Measurements from ENCODE around the gene ESAM.

Gene ESAM

GRCh38 chr11:124745270-124745834 lies 16.7 kb downstream of the ESAM start:
- no peak overlapping the region for H3K4me2 ChIP-seq (ENCODE audit: low read length, poor library complexity, severe bottlenecking)
- H2BK12ac ChIP-seq (ENCODE audit: low read length in 2 of 2), result no peak overlapping the region
- no peak overlapping the region for H2AK5ac ChIP-seq (ENCODE audit: low read length, severe bottlenecking)
- H3K9me3 ChIP-seq (ENCODE audit: control insufficient read depth, low read length), result peaks cover 2% of the 10 kb centered on the region
- no peaks in the 10 kb centered on the region for H3K79me1 ChIP-seq (replicated peaks; ENCODE audit: low read length, poor library complexity, severe bottlenecking)
- H3K27ac ChIP-seq (ENCODE audit: low read length, poor library complexity, severe bottlenecking), result no peak overlapping the region
- no peak overlapping the region for H3K18ac ChIP-seq (ENCODE audit: low read depth in 1 of 2, low read length in 2 of 2)
- no peak overlapping the region for H2BK120ac ChIP-seq (ENCODE audit: low read depth, low read length)
- peaks cover 31% of the 10 kb centered on the region for H3K4me1 ChIP-seq (ENCODE audit: control insufficient read depth, insufficient read depth, low read depth, low read length)
- H2BK5ac ChIP-seq (ENCODE audit: low read depth, low read length, poor library complexity, severe bottlenecking), result no peak overlapping the region
- H3K4ac ChIP-seq (ENCODE audit: low read depth in 1 of 2, low read length in 2 of 2), result no peak overlapping the region
- WGBS, result 3% methylated on average over 37 of the region's 44 CpGs
- DNase-seq, result no peak
- H4K91ac ChIP-seq (ENCODE audit: low read length), result no peak overlapping the region
- peak overlapping the region in 1 of 2 experiments; percentile 16 for H3K4me3 ChIP-seq (ENCODE audit: insufficient read depth in 1 of 2, low read depth in 1 of 2, low read length in 2 of 2)
- no peak overlapping the region for H2BK15ac ChIP-seq (ENCODE audit: low read depth, poor library complexity, severe bottlenecking)
- no peaks in the 10 kb centered on the region for H3K36me3 ChIP-seq (ENCODE audit: control insufficient read depth in 1 of 2, insufficient read depth in 2 of 2, low read depth in 1 of 2, low read length in 2 of 2)
- H3K9ac ChIP-seq (ENCODE audit: low read length), result no peak overlapping the region
- H3K23ac ChIP-seq (ENCODE audit: low read length in 2 of 2), result peak overlapping the region in 1 of 2 experiments; percentile 36
- H3K14ac ChIP-seq (ENCODE audit: low read length in 2 of 2), result peak overlapping the region in 1 of 2 experiments; percentile 23
- H3K27me3 ChIP-seq (ENCODE audit: control insufficient read depth in 1 of 2, insufficient read depth in 1 of 2, low read length in 2 of 2), result peaks cover 64 to 98% of the 10 kb centered on the region in 2 experiments
- H4K8ac ChIP-seq (ENCODE audit: low read length), result no peak overlapping the region
- H2AFZ ChIP-seq (ENCODE audit: low read depth, low read length), result no peak overlapping the region

- peaks cover 2% of the 10 kb centered on the region for H3K9me3 ChIP-seq (ENCODE audit: control insufficient read depth, low read length)
- DNase-seq, result no peak
- no peak overlapping the region for H2AFZ ChIP-seq (ENCODE audit: low read depth, low read length)
- no peak overlapping the region for H2BK5ac ChIP-seq (ENCODE audit: low read depth, low read length, poor library complexity, severe bottlenecking)
- H2BK12ac ChIP-seq (ENCODE audit: low read length in 2 of 2), result no peak overlapping the region
- no peaks in the 10 kb centered on the region for H3K79me1 ChIP-seq (replicated peaks; ENCODE audit: low read length, poor library complexity, severe bottlenecking)
- H3K4me2 ChIP-seq (ENCODE audit: low read length, poor library complexity, severe bottlenecking), result no peak overlapping the region
- H3K23ac ChIP-seq (ENCODE audit: low read length in 2 of 2), result no peak overlapping the region
- H2BK120ac ChIP-seq (ENCODE audit: low read depth, low read length), result no peak overlapping the region
- H3K4me1 ChIP-seq (ENCODE audit: control insufficient read depth, insufficient read depth, low read depth, low read length), result peaks cover 35% of the 10 kb centered on the region
- H3K18ac ChIP-seq (ENCODE audit: low read depth in 1 of 2, low read length in 2 of 2), result no peak overlapping the region
- WGBS, result 36% methylated on average over 2 of the region's 6 CpGs
- no peak overlapping the region for H3K4ac ChIP-seq (ENCODE audit: low read depth in 1 of 2, low read length in 2 of 2)
- no peak overlapping the region for H2BK15ac ChIP-seq (ENCODE audit: low read depth, poor library complexity, severe bottlenecking)
- no peak overlapping the region for H3K27ac ChIP-seq (ENCODE audit: low read length, poor library complexity, severe bottlenecking)
- H3K4me3 ChIP-seq (ENCODE audit: insufficient read depth in 1 of 2, low read depth in 1 of 2, low read length in 2 of 2), result no peak overlapping the region
- H3K27me3 ChIP-seq (ENCODE audit: control insufficient read depth in 1 of 2, insufficient read depth in 1 of 2, low read length in 2 of 2), result peaks cover 83 to 95% of the 10 kb centered on the region in 2 experiments
- no peak overlapping the region for H4K91ac ChIP-seq (ENCODE audit: low read length)
- H3K9ac ChIP-seq (ENCODE audit: low read length), result no peak overlapping the region
- no peaks in the 10 kb centered on the region for H3K36me3 ChIP-seq (ENCODE audit: control insufficient read depth in 1 of 2, insufficient read depth in 2 of 2, low read depth in 1 of 2, low read length in 2 of 2)
- H2AK5ac ChIP-seq (ENCODE audit: low read length, severe bottlenecking), result no peak overlapping the region
- no peak overlapping the region for H3K14ac ChIP-seq (ENCODE audit: low read length in 2 of 2)
- H4K8ac ChIP-seq (ENCODE audit: low read length), result no peak overlapping the region
Measured at GRCh38 chr11:124743050-124743449, 19.0 kb downstream of the ESAM start.

GRCh38 chr11:124742555-124742954 lies 19.5 kb downstream of the ESAM start:
- H3K18ac ChIP-seq (ENCODE audit: low read depth in 1 of 2, low read length in 2 of 2), result no peak overlapping the region
- H3K27ac ChIP-seq (ENCODE audit: low read length, poor library complexity, severe bottlenecking), result no peak overlapping the region
- no peak overlapping the region for H2BK12ac ChIP-seq (ENCODE audit: low read length in 2 of 2)
- no peak overlapping the region for H3K9ac ChIP-seq (ENCODE audit: low read length)
- H3K27me3 ChIP-seq (ENCODE audit: control insufficient read depth in 1 of 2, insufficient read depth in 1 of 2, low read length in 2 of 2), result peaks cover 88 to 95% of the 10 kb centered on the region in 2 experiments
- H4K91ac ChIP-seq (ENCODE audit: low read length), result no peak overlapping the region
- no peak overlapping the region for H3K23ac ChIP-seq (ENCODE audit: low read length in 2 of 2)
- no peak overlapping the region for H2BK15ac ChIP-seq (ENCODE audit: low read depth, poor library complexity, severe bottlenecking)
- no peak overlapping the region for H2BK5ac ChIP-seq (ENCODE audit: low read depth, low read length, poor library complexity, severe bottlenecking)
- H3K14ac ChIP-seq (ENCODE audit: low read length in 2 of 2), result no peak overlapping the region
- H3K4me2 ChIP-seq (ENCODE audit: low read length, poor library complexity, severe bottlenecking), result no peak overlapping the region
- no peak for DNase-seq
- H4K8ac ChIP-seq (ENCODE audit: low read length), result no peak overlapping the region
- H3K36me3 ChIP-seq (ENCODE audit: control insufficient read depth in 1 of 2, insufficient read depth in 2 of 2, low read depth in 1 of 2, low read length in 2 of 2), result no peaks in the 10 kb centered on the region
- no peak overlapping the region for H2BK120ac ChIP-seq (ENCODE audit: low read depth, low read length)
- H3K9me3 ChIP-seq (ENCODE audit: control insufficient read depth, low read length), result peaks cover 2% of the 10 kb centered on the region
- no peak overlapping the region for H2AFZ ChIP-seq (ENCODE audit: low read depth, low read length)
- H3K79me1 ChIP-seq (replicated peaks; ENCODE audit: low read length, poor library complexity, severe bottlenecking), result no peaks in the 10 kb centered on the region
- 13% methylated on average over 2 of the region's 2 CpGs for WGBS
- no peak overlapping the region for H2AK5ac ChIP-seq (ENCODE audit: low read length, severe bottlenecking)
- H3K4me1 ChIP-seq (ENCODE audit: control insufficient read depth, insufficient read depth, low read depth, low read length), result peaks cover 34% of the 10 kb centered on the region
- H3K4ac ChIP-seq (ENCODE audit: low read depth in 1 of 2, low read length in 2 of 2), result no peak overlapping the region
- H3K4me3 ChIP-seq (ENCODE audit: insufficient read depth in 1 of 2, low read depth in 1 of 2, low read length in 2 of 2), result no peak overlapping the region

- H3K23ac ChIP-seq (ENCODE audit: low read length in 2 of 2), result peak overlapping the region in 1 of 2 experiments; percentile 6
- no peak overlapping the region for H4K8ac ChIP-seq (ENCODE audit: low read length)
- H2AFZ ChIP-seq (ENCODE audit: low read depth, low read length), result peak overlapping the region; percentile 32
- H3K18ac ChIP-seq (ENCODE audit: low read depth in 1 of 2, low read length in 2 of 2), result no peak overlapping the region
- WGBS, result 7% methylated on average over 33 of the region's 37 CpGs
- peaks cover 95 to 96% of the 10 kb centered on the region in 2 experiments for H3K27me3 ChIP-seq (ENCODE audit: control insufficient read depth in 1 of 2, insufficient read depth in 1 of 2, low read length in 2 of 2)
- H3K36me3 ChIP-seq (ENCODE audit: control insufficient read depth in 1 of 2, insufficient read depth in 2 of 2, low read depth in 1 of 2, low read length in 2 of 2), result no peaks in the 10 kb centered on the region
- peak overlapping the region; percentile 82 for H3K4me2 ChIP-seq (ENCODE audit: low read length, poor library complexity, severe bottlenecking)
- no peak overlapping the region for H3K27ac ChIP-seq (ENCODE audit: low read length, poor library complexity, severe bottlenecking)
- peaks cover 2% of the 10 kb centered on the region for H3K9me3 ChIP-seq (ENCODE audit: control insufficient read depth, low read length)
- no peak overlapping the region for H2AK5ac ChIP-seq (ENCODE audit: low read length, severe bottlenecking)
- peak overlapping the region; percentile 38 to 70 for H3K4me3 ChIP-seq (ENCODE audit: insufficient read depth in 1 of 2, low read depth in 1 of 2, low read length in 2 of 2)
- DNase-seq, result no peak
- no peak overlapping the region for H3K4ac ChIP-seq (ENCODE audit: low read depth in 1 of 2, low read length in 2 of 2)
- H2BK5ac ChIP-seq (ENCODE audit: low read depth, low read length, poor library complexity, severe bottlenecking), result no peak overlapping the region
- H3K4me1 ChIP-seq (ENCODE audit: control insufficient read depth, insufficient read depth, low read depth, low read length), result peaks cover 16% of the 10 kb centered on the region
- H4K91ac ChIP-seq (ENCODE audit: low read length), result no peak overlapping the region
- H2BK15ac ChIP-seq (ENCODE audit: low read depth, poor library complexity, severe bottlenecking), result no peak overlapping the region
- H2BK120ac ChIP-seq (ENCODE audit: low read depth, low read length), result no peak overlapping the region
- no peak overlapping the region for H3K9ac ChIP-seq (ENCODE audit: low read length)
- H3K14ac ChIP-seq (ENCODE audit: low read length in 2 of 2), result no peak overlapping the region
- H3K79me1 ChIP-seq (replicated peaks; ENCODE audit: low read length, poor library complexity, severe bottlenecking), result no peaks in the 10 kb centered on the region
- H2BK12ac ChIP-seq (ENCODE audit: low read length in 2 of 2), result no peak overlapping the region
Measured at GRCh38 chr11:124740277-124740882, 21.7 kb downstream of the ESAM start.

Measured in mesenchymal stem cell (in vitro differentiated cells and primary cell).